ENCODE measurements around the gene CIT.

- TF ChIP-seq, protein P1, sequence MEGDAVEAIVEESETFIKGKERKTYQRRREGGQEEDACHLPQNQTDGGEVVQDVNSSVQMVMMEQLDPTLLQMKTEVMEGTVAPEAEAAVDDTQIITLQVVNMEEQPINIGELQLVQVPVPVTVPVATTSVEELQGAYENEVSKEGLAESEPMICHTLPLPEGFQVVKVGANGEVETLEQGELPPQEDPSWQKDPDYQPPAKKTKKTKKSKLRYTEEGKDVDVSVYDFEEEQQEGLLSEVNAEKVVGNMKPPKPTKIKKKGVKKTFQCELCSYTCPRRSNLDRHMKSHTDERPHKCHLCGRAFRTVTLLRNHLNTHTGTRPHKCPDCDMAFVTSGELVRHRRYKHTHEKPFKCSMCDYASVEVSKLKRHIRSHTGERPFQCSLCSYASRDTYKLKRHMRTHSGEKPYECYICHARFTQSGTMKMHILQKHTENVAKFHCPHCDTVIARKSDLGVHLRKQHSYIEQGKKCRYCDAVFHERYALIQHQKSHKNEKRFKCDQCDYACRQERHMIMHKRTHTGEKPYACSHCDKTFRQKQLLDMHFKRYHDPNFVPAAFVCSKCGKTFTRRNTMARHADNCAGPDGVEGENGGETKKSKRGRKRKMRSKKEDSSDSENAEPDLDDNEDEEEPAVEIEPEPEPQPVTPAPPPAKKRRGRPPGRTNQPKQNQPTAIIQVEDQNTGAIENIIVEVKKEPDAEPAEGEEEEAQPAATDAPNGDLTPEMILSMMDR (conservative IDR thresholded peaks at IDR 0.05; ENCODE audit: low read length): no peak
- TF ChIP-seq EZH2phosphoT487 (IDR thresholded peaks at IDR 0.05; ENCODE audit: borderline replicate concordance): no peak
Measured at GRCh38 chr12:119807380-119807779, 69.7 kb downstream of the CIT start.
